Prostate gland (tissue), 2 donors: ENCODE results near the gene SMLR1.

ENCODE experiments used
- CTCF ChIP-seq, 4 experiments: fragments of 200-600 bp in 2 of 4; fragments of 450-650 bp in 2 of 4; sonication (generic) in 2 of 4; IDR thresholded peaks; 1 replicate in 3 of 4; 2 replicates in 1 of 4; pipeline ENCODE4 v1.5.1; 2016 to 2019; ENCODE audit warnings: antibody characterized with exemption in 4 of 4, mild to moderate bottlenecking in 2 of 4, moderate library complexity in 2 of 4
- POLR2A ChIP-seq: fragments of 450-650 bp; IDR thresholded peaks from one replicate; pipeline ENCODE4 v1.6.1; 2016; ENCODE audit warnings: antibody characterized with exemption, mild to moderate bottlenecking
- POLR2AphosphoS5 ChIP-seq: sonication (generic); formaldehyde crosslinking; IDR thresholded peaks from one replicate; pipeline ENCODE4 v1.6.1; 2017; ENCODE audit warnings: antibody characterized with exemption

DNA sequence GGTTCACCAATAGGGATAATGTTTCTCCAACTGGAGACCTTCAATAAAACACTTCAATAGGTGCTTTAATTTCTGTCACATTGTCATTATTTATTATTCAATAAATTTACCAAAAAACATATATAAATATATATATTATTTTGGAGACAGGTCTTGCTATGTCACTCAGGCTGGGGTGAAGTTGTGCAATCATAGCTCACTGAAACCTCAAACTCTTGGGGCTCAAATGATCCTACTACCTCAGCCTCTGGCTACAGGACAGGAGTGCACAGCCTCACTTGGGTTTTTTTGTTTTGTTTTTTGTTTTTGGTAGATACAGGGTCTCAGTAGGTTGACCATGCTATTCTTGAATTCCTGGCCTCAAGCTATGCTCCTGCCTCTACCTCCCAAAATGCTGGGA, 9.9 kb downstream of the SMLR1 start:
- TF ChIP-seq CTCF (IDR thresholded peaks at IDR 0.05) (no peak), POLR2A (no peak), POLR2AphosphoS5 (no peak)
